Neural progenitor cell (in vitro differentiated cells): ENCODE measurements around the gene LIPC.

Experiments used
- EZH2phosphoT487 ChIP-seq: fragments of 200-600 bp; sonication (generic); IDR thresholded peaks from 2 replicates; pipeline ENCODE4 v1.6.1; 2017; ENCODE audit warnings: antibody characterized with exemption
- TF ChIP-seq, protein P1 (sequence below): fragments of 200-600 bp; sonication (generic); IDR thresholded peaks from 2 replicates; pipeline ENCODE4 v1.5.1; 2017; ENCODE audit warnings: antibody characterized with exemption, mild to moderate bottlenecking

GRCh38 chr15:58590236-58590635, 158.4 kb downstream of the LIPC start:
- TF ChIP-seq, protein P1, sequence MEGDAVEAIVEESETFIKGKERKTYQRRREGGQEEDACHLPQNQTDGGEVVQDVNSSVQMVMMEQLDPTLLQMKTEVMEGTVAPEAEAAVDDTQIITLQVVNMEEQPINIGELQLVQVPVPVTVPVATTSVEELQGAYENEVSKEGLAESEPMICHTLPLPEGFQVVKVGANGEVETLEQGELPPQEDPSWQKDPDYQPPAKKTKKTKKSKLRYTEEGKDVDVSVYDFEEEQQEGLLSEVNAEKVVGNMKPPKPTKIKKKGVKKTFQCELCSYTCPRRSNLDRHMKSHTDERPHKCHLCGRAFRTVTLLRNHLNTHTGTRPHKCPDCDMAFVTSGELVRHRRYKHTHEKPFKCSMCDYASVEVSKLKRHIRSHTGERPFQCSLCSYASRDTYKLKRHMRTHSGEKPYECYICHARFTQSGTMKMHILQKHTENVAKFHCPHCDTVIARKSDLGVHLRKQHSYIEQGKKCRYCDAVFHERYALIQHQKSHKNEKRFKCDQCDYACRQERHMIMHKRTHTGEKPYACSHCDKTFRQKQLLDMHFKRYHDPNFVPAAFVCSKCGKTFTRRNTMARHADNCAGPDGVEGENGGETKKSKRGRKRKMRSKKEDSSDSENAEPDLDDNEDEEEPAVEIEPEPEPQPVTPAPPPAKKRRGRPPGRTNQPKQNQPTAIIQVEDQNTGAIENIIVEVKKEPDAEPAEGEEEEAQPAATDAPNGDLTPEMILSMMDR = no peak
- TF ChIP-seq EZH2phosphoT487 = no peak
